ENCODE data around the gene CBFA2T2. TPM values are rescaled to one million over a fixed set of nuclear protein-coding genes. Genes with fewer than 3 reads are reported as not detected.
"Not testable (repeated sequence)": the region's sequence is repeated elsewhere in the genome, so short reads cannot be mapped to it uniquely, and the experiment has no call there.

The CBFA2T2 gene
- total RNA-seq, 1 donor from 2014 or later = 15.7 TPM

DNA sequence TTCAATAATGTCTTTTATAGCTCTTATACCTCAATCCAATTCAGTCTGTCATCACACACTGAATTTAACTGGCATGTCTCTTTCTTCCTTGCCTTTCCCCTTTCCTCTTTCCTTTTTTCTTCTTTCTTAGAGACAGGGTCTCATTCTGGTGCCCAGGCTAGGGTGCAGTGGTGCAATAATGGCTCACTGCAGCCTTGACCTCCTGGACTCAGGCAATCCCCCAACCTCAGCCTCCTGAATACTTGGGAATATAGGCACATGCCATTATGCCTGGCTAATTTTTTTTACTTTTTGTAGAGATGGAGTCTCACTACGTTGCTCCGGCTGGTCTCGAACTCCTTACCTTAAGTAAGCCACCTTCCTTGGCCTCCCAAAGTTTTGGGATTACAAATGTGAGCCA, 65.9 kb downstream of the CBFA2T2 start:
- ATAC-seq (no peak), DNase-seq (no peak)
- no peaks in the 10 kb centered on the region for H3K27me3 ChIP-seq
- TF ChIP-seq, protein P1, sequence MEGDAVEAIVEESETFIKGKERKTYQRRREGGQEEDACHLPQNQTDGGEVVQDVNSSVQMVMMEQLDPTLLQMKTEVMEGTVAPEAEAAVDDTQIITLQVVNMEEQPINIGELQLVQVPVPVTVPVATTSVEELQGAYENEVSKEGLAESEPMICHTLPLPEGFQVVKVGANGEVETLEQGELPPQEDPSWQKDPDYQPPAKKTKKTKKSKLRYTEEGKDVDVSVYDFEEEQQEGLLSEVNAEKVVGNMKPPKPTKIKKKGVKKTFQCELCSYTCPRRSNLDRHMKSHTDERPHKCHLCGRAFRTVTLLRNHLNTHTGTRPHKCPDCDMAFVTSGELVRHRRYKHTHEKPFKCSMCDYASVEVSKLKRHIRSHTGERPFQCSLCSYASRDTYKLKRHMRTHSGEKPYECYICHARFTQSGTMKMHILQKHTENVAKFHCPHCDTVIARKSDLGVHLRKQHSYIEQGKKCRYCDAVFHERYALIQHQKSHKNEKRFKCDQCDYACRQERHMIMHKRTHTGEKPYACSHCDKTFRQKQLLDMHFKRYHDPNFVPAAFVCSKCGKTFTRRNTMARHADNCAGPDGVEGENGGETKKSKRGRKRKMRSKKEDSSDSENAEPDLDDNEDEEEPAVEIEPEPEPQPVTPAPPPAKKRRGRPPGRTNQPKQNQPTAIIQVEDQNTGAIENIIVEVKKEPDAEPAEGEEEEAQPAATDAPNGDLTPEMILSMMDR (IDR thresholded peaks at IDR 0.05) = no peak
- H3K36me3 ChIP-seq = no peaks in the 10 kb centered on the region
- H3K4me3 ChIP-seq = no peak overlapping the region
- intact Hi-C loops (cut with DNase I) = no loop called here
- H3K27ac ChIP-seq = no peak overlapping the region
- H3K9me3 ChIP-seq = no peaks in the 10 kb centered on the region
- peaks cover 17% of the 10 kb centered on the region for H3K4me1 ChIP-seq

DNA sequence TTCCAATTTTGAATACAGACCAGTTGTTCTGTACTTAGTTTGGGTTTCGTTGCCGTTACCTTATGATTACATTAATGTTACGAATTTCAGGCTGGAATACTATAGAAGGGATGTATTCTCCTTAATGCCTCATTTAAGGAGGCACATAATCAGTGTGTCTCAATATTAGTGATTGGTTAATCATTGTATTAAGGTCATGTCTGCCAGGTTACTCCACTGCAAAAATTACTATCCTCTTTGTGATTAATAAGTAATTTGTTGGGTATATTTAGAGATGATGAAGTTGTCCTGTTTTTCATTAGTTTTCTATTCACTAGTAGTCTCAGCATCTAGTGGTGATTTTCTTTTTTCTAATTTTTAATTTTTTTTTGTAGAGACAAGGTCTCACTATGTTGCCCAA, 66.3 kb downstream of the CBFA2T2 start:
- no peak overlapping the region for H3K27ac ChIP-seq
- H3K36me3 ChIP-seq = no peaks in the 10 kb centered on the region
- H3K4me1 ChIP-seq = peaks cover 17% of the 10 kb centered on the region
- DNase-seq (no peak), ATAC-seq (no peak)
- TF ChIP-seq, protein P1 (IDR thresholded peaks at IDR 0.05) = no peak
- no peaks in the 10 kb centered on the region for H3K27me3 ChIP-seq
- no peak overlapping the region for H3K4me3 ChIP-seq
- intact Hi-C loops (cut with DNase I) = no loop called here
- H3K9me3 ChIP-seq = no peaks in the 10 kb centered on the region

DNA sequence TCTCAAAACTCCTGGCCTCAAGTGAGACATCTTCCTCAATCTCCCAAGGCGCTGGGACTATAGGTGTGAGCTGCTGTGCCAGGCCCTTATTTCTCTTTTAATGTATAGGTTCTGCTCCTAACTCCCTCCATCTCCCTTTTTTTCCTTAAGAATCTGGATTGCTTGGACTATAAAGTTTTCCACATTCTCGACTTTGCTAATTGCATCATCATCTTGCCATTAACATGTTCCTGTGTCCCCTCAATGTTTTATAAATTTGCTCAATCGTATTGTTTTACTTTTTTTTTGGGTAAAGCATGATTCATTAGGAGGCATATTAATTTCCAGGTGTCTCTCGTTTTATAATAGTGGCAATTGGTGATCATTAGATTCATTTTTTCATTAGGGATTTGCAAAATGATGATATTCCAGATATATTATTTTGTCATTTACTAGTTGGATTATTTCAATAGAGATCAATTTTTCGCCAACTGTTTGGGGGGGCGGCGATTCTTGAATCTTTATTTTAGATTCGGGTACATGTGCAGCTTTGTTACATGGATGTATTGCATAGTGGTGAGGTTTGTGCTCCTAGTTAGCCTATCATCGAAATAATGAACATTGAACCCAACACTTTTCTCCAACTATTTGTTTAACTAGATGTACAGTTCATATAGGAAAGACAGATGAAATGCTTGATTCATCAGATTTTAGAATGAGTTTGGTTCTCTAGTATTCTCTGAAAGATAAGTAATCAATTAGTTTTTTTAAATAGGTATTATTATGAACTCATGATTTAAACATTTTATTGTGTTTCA, 68.7 kb downstream of the CBFA2T2 start:
- intact Hi-C loops (cut with DNase I) = no loop called here
- H3K27me3 ChIP-seq = no peaks in the 10 kb centered on the region
- H3K36me3 ChIP-seq = no peaks in the 10 kb centered on the region
- no peak overlapping the region for H3K4me3 ChIP-seq
- peaks cover 30% of the 10 kb centered on the region for H3K4me1 ChIP-seq
- ATAC-seq (no peak), DNase-seq (no peak)
- H3K9me3 ChIP-seq = no peaks in the 10 kb centered on the region
- H3K27ac ChIP-seq = no peak overlapping the region
- TF ChIP-seq, protein P1 (IDR thresholded peaks at IDR 0.05) = no peak

DNA sequence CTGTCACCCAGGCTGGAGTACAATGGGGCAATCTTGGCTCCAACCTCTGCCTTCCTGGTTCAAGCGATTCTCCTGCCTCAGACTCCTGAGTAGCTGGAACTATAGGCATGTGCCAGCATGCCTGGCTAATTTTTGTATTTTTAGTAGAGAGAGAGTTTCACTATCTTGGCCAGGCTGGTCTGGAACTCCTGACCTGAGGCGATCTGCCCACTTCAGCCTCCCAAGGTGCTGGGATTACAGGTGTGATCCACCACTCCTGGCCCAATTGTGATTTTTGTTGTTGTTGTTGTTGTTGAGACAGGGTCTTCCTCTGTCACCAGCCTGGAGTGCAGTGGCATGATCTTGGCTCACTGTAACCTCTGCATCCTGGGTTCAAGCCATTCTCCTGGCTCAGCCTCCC, 69.3 kb downstream of the CBFA2T2 start:
- TF ChIP-seq, protein P1 (IDR thresholded peaks at IDR 0.05) = no peak
- no peaks in the 10 kb centered on the region for H3K27me3 ChIP-seq
- peaks cover 28% of the 10 kb centered on the region for H3K4me1 ChIP-seq
- intact Hi-C loops (cut with DNase I) = no loop called here
- H3K4me3 ChIP-seq = no peak overlapping the region
- DNase-seq (no peak), ATAC-seq (no peak)
- H3K27ac ChIP-seq = no peak overlapping the region
- H3K9me3 ChIP-seq = no peaks in the 10 kb centered on the region
- H3K36me3 ChIP-seq = no peaks in the 10 kb centered on the region

- DNase-seq (no peak), ATAC-seq (no peak)
- peaks cover 21% of the 10 kb centered on the region for H3K4me1 ChIP-seq
- no peak overlapping the region for H3K4me3 ChIP-seq
- intact Hi-C loops (cut with DNase I) = no loop called here
- TF ChIP-seq, protein P1 (IDR thresholded peaks at IDR 0.05) = no peak
- no peaks in the 10 kb centered on the region for H3K36me3 ChIP-seq
- H3K27ac ChIP-seq = no peak overlapping the region
- no peaks in the 10 kb centered on the region for H3K9me3 ChIP-seq
- H3K27me3 ChIP-seq = no peaks in the 10 kb centered on the region
Measured at GRCh38 chr20:33560026-33560425, 70.1 kb downstream of the CBFA2T2 start.

GRCh38 chr20:33561053-33561452, 71.2 kb downstream of the CBFA2T2 start:
- intact Hi-C loops (cut with DNase I); DNase-seq; ATAC-seq; H3K36me3 ChIP-seq; H3K27me3 ChIP-seq; H3K27ac ChIP-seq; H3K4me3 ChIP-seq; H3K9me3 ChIP-seq: not testable (repeated sequence)
- peaks cover 12% of the 10 kb centered on the region for H3K4me1 ChIP-seq

Measured in upper lobe of right lung (tissue), 1 donor.